ENCODE results near the gene FN3K. TPM values are rescaled to one million over a fixed set of nuclear protein-coding genes. Genes with fewer than 3 reads are reported as not detected.

FN3K gene
- total RNA-seq, 1 donor from 2014 or later = 4.0 TPM

DNA sequence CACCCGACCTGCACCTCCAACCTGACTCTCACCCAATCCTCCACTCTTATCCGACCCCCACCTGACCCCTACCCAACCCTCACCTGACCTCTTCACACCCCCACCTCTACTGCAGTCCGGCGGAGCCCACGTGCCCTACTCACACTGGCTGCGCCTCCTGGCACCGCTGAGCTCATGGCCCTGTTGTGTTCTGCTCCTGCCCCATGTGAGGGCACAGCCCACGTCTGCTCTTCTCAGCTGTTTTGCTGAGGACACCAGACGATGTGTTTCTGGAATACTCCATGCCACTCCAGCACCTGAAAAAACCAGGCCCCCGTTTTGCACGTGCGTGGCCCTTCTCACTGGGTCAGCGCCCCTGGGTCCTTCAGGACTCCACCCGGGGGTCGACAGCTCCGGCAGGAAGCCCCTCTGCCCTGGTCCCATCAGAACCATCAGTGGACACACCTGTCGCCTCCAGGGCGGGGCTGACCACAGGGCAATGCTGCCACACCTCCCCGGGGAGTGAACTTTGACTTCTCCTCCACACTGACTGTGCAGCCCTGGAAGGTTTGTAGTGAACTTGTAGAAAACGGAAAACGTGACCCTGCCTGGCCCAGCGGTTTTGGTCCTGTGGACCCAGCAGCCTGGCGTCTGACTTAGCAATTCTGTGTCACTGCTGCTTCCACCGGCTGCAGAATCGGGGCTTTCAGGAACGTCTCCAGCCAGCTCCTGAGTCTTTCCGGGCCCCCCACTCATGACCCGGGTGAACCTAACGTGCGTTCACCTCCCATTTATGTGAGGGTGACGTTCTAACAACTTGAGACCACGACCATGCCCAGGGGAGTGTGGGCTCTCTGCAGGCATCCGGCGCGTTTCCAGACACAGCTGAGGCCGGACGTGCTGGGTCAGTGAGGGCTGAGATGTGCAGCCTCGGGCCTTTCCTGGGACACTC lies 31.2 kb upstream of the FN3K start:
- no peak for DNase-seq (ENCODE audit: low read depth in 2 of 2)

DNA sequence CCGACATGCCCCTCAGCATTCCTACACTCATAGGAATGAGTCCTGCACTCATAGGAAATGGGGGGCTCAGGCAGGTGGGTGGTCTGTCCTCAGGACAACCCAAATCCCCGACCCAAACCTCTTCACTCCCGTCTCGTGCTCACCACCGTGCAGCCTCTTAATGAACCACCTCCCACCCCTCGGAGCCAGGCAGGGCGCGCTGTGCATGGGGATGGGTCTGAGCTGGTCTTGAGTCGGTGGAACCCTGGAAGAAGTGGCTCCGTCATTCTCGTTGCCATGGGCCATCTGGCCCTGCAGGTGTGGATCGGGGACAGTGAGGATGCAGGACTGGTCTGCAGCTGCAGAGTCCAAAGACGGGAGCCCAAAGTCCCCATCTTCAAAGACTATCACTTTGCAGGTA lies 30.5 kb upstream of the FN3K start:
- no peak for DNase-seq (ENCODE audit: low read depth in 2 of 2)

DNA sequence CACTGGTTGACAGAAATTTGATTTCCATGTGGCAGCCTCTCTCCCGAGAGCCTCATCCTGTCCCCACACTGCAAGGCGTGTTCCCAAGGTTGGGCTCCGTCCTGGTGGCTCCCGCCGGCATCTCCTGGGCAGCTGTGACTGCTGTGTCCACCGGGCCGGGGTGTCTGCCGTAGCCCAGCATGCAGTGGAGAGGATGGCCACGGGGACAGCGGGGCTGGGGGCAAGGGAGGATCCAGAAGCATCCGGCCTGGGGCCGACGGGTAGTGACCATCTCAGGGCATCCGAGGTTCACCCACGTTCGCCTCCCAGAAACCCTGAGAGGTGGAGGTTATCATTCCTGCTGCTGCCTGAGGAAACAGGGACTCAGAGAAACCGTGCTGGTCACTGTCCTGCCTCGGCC lies 29.7 kb upstream of the FN3K start:
- DNase-seq (ENCODE audit: low read depth in 2 of 2) = no peak

DNA sequence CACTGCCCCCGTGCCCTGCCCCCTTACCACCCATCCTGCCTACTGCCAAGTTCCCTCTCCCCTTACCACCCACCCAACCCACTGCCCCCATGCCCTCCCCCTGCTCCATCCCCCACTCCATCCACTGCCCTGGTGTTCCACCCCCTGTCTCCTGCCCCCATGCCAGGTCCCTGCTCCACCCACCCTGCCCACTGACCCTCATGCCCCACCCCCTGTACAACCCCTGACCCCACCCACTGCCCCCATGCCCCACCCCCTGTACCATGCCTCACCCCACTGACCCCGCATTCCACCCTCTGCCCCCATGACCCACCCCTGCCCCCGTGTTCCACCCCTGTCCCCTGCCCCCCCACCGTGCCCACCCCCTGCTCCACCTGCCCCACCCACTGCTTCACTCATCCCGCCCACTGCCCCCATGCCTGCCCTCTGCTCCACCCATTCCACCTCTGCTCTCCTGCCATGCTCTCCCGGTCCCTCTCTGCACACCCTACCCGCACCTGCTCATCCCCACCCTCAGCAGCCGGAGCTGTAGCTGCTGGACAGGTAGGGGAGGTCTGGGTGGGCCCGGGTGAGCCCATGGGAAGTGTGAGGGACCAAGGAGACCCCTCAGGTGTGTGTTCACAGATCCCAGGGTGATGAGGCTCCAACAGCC lies 26.3 kb upstream of the FN3K start:
- DNase-seq (ENCODE audit: low read depth in 2 of 2) = no peak

DNA sequence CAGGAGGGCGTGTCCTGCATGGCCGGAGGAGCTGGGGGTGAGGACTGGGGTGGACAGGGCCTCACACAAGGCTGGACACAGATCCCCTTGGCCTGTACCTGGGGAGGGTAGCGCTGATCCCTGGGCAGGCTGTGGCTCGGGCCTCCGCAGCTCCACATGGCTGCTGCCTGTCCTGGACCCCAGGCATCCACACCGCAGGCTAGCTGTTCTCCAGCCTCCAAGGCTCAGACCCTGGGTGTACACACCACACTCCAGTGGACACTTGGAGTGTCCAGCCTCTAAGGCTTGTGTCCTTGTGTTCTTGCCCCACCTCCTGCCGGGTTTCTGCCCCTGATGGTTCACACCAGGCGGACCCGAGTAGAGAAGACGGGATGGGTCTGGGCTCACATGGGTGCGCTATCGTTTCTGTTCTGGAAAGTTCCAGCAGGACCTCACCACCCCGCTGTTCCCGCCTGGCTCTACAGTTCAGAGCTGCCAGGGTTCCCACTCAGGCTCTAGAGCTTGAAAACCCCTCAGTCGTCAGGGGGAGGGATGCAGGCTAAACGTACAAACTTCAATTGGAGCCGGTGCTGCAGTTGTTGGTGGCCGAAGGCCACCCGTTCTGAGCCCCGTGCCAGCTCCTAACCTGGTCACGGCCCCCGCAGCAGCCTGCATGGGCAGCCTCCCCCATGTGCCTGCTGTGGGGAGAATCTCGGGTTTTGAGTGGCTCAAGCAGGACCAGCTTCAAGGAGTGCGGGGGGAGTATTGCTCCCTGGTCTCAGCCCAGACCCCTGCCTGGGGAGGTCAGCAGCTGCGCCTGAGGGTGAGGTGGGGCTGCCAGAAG lies 25.5 kb upstream of the FN3K start:
- no peak for DNase-seq (ENCODE audit: low read depth in 2 of 2)

DNA sequence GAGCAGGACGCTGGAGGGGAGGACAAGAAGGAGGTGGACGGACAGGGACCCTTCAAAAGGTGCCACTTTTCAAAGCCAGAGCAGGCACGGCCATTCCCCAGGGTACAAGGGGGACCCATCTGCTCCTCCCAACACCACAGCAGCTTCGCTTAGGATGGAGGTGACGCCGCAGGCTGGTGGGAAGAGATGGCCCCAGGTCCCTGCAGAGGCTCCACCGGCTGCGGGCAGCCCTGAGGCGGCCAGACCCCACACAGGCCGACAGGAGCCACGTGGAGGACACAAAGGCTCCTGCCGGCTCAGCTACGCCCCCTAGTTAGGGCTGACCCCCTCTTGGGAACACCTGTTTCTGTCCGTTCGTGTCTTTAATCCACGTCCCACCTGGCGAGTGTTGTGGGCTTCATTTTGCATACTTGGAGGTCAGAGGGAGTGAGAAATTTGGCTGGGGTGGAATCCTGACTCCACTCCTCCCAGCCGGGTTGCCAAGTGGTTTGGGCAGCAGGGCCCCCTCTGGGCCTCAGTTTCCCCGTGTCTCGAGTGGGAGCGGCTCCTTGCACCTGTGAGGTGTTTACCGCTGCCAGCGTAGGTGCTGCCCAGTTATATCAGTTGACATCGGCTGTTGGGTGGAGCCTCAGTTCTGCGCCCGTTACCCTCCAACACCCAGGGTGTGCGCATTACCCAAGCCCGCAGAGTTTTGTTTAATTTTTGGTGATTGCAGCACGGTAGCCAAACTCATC lies 24.7 kb upstream of the FN3K start:
- DNase-seq (ENCODE audit: low read depth in 2 of 2) = no peak

DNA sequence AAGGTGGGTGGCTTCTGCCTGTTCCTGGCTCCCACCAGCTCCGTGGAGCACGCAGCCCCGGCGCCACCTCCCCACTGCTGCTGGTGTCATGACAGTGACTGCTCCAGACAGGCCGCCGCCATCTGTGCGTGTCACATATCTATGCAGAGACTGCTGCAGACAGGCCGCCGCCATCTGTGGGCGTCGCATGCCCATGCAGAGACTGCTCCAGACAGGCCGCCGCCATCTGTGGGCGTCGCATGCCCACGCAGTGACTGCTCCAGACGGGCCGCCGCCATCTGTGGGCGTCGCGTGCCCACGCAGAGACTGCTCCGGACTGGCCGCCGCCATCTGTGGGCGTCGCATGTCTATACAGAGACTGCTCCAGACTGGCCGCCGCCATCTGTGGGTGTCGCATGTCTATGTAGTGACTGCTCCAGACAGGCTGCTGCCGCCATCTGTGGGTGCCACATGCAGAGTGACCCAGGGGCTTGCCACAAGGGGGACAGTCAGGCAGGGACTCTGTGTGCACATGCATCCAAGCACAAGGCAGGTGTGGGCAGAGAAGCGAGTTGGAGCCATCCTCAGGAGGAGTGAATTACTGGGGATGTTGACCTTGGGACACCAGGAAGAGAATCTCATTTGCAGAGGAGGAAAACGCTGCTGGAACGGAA lies 22.2 kb upstream of the FN3K start:
- DNase-seq (ENCODE audit: low read depth in 2 of 2) = no peak

DNA sequence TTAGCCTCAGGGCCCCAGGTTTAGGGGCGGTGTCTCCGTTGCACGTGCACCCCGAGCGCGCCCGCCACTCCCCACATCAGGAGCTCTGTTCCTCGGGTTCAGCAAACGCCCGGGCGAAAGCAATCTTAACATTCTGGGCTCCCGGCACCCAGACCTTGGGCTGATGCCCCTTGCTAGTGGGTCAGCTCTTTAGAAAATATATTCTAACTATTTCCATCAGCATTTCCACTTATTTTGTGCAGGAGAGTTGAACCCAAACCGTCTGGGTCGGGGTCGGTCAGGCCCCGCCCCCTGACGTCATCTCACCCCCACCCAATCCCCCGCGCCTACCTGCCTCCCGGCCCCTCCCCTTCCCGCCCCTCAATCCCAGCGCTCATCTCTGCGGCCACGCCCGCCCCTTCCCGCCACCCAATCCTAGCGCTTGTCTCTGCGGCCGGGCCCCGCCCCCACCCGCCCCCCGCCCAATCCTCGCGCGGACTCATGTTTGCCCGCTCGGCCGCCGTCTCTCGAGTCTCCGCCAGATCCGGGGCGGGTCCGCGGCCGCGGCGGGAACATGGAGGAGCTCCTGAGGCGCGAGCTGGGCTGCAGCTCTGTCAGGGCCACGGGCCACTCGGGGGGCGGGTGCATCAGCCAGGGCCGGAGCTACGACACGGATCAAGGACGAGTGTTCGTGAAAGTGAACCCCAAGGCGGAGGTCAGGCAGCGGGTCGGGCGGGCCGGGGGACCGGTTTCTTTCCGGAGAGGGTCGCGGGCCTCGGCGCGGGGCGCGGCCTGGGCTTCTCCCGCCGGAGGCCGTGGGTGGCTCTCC lies 19.0 kb upstream of the FN3K start, which contains the start of gene FN3KRP:
Gene FN3KRP, plus strand, starts transcription at position 504 of the 808 bp plus-strand sequence. Its CDS starts 50 bp downstream, at position 554.
- DNase-seq (ENCODE audit: low read depth in 2 of 2) = peak; percentile 91 to 92

DNA sequence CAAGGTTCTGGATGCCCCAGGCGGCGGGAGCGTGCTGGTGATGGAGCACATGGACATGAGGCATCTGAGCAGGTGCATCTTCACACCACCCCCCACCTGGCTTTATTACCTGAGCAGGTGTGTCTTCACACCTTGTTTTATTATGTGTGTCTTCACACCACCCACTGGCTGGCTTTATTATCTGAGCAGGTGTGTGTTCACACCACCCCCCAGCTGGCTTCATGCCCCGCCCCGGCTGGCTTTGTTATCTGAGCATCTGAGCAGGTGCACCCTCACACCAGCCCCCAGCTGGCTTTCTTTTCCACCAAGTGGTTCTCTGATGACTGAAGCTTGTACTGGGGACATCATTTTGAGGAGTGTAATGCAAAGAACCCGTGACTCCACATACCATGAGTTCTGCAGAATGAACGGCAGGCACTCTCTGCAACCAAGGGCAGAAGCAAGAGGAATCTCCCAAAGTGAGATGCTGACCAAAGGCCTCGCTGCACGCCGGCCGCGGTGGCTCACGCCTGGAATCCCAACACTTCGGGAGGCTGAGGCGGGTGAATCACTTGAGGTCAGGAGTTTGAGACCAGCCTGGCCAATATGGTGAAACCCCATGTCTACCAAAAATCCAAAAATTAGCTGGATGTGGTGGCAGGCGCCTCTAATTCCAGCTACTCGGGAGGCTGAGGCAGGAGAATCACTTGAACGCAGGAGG lies 16.3 kb upstream of the FN3K start:
- no peak for DNase-seq (ENCODE audit: low read depth in 2 of 2)

DNA sequence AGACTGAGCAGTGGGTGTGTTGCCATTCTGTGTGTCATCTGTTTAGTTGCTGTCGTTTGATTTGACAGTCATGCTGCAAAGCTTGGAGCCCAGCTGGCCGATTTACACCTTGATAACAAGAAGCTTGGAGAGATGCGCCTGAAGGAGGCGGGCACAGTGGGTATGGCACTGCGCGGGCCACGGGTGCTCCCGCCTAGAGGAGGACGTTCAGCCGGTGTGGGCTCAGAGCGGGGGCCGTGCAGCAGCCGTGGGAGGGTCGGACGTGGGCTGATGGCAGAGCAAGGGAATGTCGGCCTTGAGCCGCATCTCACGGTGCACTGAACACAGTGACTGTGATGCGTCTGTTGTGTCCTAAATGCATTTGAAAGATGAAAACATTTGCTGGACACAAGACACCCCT lies 15.2 kb upstream of the FN3K start:
- no peak for DNase-seq (ENCODE audit: low read depth in 2 of 2)

DNA sequence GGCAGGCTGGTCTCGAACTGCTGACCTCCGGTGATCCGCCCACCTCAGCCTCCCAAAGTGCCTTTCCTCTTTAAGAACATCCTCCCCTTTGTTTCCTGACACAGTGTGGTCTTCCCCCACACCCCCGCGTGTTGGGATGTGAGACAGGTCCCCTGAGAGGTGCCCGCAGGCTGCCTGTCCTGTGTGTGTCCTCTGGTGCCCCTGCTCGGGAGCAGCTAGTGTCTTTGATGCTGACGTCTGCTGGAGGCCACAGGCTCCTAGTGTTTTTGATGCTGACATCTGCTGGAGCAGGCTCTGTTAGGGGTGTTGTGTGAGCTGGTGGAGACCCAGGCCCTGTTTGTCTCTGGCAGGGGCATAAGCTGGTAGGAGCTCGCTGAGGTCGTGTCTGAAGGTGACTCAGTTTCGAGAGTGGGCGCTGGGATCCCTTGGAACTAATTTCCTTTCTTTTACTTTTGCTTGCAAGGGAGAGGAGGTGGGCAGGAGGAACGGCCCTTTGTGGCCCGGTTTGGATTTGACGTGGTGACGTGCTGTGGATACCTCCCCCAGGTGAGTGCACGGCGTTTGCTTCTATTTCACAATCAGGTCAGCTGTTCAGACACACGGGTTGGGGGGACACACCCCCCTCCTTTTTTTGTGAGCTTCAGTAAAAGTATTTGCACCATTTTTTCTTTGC lies 12.9 kb upstream of the FN3K start:
- no peak for DNase-seq (ENCODE audit: low read depth in 2 of 2)

DNA sequence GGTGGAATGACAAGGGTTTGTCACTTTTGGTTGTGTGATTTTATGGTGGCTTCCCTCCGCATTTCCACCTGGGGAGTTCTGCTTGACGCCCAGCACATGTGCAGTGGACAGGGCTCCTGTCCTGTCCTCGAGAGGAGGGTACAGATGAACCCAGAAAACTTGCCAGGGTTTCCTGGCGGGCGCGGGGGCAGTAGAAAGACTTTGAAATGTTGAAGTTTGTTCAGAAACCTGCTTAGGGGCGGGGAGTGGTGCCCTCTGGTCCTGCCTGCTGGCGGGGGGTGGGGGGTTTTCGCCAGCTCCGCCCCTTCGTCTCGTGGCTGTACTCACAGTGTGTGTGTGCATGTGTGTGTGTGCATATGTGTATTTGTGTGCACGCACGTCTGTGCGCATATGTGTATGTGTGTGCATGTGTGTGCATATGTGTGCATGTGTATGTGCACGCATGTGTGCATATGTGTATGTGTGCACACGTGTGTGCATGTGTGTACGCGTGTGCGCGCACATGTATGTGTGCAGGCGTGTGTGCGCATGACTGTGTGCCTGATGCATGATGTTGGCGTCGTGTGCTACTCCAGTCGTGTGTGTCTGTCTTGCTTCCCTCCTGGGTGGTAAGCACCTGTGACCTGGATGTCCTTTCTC lies 12.1 kb upstream of the FN3K start:
- no peak for DNase-seq (ENCODE audit: low read depth in 2 of 2)

DNA sequence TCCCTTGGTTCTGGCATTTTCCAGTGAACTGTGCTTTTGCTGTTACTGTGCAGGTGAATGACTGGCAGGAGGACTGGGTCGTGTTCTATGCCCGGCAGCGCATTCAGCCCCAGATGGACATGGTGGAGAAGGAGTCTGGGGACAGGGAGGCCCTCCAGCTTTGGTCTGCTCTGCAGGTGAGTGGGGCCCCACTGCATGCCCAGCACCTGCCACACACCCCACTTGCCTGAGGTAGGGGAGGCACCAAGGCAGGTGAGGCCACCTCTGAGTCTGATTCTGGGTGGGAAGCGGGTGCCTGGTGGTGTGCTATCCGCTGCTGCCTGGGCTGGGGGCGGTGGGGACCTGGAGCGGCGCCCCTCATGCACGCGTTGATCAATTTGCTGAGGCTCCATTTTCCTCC lies 9.0 kb upstream of the FN3K start:
- DNase-seq (ENCODE audit: low read depth in 2 of 2) = no peak

DNA sequence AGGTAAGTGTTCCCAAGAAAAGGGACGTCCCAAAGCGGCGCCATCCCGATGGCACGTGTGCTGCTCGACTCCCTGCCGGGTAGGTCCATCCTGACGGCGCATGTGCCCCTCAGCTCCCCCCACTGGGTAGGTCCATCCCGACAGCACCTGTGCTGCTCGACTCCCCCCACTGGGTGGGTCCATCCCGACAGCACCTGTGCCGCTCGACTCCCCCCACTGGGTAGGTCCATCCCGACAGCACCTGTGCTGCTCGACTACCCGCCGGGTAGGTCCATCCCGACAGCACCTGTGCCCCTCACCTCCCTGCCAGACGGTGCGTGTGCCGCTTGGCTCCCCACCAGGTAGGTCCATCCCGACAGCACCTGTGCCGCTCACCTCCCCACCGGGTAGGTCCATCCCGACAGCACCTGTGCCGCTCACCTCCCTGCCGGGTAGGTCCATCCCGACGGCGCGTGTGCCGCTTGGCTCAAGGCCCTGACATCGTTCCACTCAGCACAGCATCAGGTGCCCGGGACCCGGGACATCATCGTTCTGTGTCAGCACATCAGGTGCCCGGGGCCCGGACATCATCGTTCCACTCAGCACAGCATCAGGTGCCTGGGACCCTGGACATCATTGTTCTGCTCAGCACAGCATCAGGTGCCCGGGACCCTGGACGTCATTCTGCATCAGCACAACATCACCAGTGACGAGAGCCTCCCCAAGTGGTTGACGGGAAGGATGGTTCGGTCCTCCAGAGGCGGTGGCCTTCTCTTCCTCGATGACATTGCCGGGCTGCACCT lies 5.7 kb upstream of the FN3K start:
- no peak for DNase-seq (ENCODE audit: low read depth in 2 of 2)

DNA sequence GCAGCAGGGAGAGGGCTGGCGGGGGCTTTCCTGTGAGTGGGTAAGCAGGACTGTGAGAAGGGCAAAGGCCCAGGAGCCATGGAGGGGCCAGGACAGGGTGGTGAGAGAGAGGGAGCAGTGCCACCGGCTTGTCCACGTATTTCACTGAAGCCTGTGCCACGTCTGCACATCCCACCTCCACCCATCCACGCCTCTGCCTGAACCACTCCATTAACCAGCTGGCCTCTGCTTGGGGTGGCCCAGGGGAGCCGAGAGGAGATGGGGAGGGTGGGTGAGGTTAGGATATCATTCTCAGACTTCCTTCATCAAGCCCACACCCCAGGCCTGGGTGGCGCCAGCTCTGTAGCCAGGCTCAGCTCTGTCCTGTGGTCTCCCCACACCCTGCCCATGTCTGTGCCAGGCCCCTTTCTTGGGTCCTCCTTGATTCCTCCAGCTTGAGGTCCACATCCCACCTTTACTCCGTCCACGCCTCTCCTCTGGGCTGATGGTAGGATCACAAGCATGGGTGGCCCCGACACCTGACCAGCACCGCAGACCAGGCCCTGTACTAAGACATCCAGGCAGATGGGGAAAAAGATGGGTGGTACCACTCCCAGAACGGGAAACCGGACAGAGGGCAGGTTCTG lies 3.2 kb upstream of the FN3K start:
- no peak for DNase-seq (ENCODE audit: low read depth in 2 of 2)

DNA sequence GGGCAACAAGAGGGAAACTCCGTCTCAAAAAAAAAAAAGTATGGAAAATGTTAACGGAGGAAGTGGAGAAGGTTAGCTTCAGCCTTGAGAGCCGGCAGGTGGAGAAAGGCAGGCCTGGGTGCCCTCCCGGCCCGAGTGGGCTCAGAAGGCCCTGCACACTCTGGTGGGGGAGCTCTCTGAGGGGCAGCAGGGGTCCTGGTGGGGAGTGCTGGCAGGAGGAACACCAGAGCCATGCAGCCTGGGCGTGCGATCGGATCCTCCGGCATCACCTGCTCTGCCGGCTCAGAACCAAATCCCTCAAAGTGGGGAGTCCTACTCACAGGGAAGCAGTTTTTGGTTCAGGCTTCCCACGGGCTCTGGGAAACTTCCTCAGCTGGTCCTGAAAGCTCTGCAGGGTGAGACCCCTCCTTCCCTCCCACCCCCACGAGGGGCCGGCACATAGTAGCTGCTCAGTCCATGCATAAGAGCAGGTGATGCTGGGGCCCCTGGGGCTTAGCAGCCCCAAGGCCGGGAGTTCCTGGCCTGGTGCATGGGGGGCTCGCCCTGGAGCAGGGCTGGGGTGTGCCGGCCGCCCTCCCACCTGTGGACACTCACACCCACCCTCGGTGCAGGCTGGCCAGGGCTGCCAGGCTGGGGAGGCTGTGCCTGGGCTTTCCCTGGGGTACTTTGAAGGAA lies 1.2 kb downstream of the FN3K start:
- no peak for DNase-seq (ENCODE audit: low read depth in 2 of 2)
